T1000 (cell line): ENCODE data around the gene KASH5.

Experiments used
- DNase-seq: peaks from one replicate; lab custom pipeline; 2025; ENCODE audit warnings: mixed read lengths; lab: John Stamatoyannopoulos, UW

Gene KASH5, protein sequence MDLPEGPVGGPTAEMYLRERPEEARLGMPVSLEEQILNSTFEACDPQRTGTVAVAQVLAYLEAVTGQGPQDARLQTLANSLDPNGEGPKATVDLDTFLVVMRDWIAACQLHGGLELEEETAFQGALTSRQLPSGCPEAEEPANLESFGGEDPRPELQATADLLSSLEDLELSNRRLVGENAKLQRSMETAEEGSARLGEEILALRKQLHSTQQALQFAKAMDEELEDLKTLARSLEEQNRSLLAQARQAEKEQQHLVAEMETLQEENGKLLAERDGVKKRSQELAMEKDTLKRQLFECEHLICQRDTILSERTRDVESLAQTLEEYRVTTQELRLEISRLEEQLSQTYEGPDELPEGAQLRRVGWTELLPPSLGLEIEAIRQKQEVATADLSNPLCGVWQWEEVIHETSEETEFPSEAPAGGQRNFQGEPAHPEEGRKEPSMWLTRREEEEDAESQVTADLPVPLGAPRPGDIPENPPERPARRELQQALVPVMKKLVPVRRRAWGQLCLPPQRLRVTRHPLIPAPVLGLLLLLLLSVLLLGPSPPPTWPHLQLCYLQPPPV

DNA sequence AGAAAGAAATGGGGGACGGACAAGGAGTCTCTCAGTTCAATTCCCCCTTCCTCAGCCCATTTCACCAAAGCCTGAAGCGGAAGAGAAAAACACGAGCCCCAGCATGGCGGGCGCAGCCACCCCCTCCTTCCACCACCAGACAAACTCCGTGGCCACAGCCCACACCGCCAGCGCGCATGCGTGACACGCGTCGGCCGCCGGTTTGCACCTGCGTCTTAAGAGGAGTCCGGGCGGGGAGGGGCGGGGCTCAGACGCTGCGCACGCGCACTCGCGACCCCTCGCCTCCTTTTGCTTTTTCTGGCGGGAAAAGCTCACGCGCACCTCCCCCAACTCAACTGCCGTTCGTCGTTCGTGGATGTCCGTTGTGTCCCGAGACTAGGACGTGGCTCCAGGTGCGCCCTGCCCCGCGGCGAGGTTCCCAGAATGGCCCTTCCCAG, at the start of gene KASH5:
TSS of gene KASH5 (plus strand) at position 314 of the 437 bp plus-strand sequence. CDS start 2,635 bp downstream, outside the sequence.
- peak; percentile 68 for DNase-seq

DNA sequence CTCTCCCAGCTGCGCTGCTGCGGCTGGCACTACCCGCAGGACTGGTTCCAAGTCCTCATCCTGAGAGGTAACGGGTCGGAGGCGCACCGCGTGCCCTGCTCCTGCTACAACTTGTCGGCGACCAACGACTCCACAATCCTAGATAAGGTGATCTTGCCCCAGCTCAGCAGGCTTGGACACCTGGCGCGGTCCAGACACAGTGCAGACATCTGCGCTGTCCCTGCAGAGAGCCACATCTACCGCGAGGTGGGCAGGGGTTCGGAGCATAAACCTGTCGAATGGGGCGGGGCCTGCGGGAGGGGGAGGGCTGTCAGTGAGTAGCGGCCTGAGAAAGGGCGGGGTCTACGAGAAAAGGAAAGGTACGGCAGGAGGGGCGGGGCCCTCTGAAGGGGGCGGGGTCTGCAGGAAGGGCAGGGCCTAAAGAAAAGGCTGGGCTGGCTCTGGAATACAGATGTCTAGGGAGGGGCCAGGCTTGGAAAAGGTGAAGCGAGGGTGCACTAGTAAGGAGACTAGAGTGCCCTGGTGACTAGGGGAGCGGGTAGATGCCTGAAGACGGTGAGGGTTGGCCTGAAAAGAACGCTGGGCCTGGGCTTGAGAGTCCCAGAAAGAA, 49.3 kb upstream of the KASH5 start:
- DNase-seq, result no peak

DNA sequence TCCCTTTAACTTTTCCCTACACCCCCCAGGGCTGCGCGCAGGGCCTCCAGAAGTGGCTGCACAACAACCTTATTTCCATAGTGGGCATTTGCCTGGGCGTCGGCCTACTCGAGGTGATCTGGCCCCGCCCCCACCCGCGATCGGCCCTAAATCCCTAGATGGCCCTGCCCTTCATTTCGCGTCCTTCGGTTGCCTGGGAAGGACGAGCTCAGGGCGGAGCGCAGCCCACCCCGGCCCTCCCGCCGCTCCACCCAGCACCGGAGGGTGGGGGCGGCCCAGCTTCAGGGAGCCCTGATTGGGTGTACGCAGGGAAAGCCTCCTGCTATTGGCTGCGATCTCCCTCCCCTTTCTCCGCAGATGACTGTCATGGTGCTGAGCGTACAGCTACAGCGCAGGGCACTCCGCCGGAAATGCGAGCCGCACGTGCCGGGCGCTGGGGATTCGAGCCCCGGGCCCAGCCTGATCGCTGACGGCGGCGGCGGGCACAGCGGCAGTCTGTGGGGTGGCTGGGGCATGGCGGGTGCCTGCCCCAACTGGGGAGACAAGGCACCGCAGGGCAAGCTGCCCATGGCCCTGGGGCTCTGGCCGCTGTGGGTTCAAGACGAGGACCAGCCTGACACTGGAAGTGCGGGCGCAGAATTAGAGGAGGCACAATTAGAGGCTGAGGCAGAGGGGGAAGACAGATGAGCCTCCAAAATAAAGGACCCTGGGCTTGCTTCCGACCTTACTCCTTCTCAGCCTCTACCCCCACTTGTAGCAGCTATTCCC, 48.6 kb upstream of the KASH5 start:
- peak; percentile 66 for DNase-seq

DNA sequence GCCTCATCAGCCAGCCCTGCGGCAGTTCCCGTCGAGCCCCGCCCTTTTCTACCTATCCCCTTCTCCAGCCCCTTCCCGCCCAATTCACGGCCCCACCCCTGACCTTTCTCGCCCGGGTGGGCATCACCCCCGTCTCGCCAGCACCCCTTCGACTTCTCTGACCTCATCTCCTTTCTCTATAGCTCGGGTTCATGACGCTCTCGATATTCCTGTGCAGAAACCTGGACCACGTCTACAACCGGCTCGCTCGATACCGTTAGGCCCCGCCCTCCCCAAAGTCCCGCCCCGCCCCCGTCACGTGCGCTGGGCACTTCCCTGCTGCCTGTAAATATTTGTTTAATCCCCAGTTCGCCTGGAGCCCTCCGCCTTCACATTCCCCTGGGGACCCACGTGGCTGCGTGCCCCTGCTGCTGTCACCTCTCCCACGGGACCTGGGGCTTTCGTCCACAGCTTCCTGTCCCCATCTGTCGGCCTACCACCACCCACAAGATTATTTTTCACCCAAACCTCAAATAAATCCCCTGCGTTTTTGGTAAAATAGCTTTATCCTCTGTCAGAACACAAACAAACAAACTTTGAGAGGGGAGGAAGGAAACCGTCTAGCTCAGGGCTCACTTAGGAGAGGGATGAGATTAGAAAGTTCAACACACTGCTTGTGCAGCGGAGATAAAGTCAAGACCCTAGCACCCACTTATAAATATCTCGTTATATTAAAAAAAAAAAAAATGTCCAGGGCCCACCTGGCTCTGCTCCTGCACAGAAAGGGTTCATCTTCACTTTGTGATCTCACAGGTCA, 47.8 kb upstream of the KASH5 start:
- peak; percentile 46 for DNase-seq

DNA sequence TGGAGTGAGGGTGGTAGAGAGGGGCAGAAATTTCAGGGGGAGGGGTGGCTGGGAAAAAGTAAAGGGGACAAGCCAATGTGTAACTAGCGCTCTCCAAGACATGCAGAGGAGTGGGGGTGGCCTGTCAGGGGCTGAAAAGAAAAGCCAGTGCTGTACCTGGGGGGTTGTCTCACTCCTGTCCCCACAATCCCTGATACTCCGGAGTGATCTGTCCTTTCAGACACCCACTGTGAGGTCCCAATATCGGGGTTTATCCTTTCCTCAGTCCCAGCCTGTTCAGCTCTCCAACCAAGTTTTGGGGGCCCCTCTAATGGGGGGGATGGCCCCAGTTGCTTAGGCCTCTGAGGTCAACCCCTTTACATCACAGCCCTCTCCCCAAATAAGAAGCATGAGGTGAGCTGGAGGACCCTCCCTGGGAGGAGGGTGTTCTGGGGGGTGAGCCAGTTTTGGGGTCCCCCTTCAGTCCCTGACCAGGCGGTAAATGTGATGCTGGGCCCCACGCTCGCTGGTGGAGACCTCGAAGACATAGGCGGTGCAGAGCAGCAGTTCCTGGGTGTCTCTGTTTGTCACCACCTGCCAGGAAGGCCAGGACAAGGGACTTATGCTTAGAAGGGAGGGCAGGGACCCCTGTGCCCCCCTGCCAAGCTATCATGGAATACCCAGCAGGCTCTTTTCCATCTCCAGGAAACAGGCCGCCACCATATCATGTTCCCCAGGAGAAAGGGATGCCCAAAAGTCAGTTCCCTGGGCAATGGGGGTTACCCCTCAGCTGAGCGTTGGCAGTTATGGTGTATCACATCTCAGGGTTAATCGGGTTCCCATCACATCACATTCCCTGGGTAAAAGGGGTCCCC, 47.0 kb upstream of the KASH5 start:
- no peak for DNase-seq

DNA sequence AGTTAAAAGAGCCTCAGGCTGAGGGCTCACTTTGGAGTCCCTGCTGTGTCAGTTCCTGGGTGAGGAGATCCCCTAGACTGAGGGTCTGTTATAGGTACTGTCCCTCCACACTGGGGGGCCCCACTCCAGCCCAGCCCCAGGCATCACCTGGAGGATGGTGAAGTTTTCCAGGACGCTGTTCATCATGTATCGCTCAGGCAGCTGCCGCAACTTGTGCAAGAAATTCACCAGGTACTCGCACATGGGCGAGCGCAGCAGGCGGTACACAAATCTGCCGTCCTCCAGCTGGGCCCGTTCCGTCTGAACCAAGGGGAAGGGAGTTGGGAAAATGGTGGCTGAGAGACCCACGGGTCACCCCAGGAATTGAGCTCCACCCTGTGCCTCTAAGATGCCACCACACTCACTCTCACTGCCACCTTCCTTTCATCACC, 45.7 kb upstream of the KASH5 start:
- no peak for DNase-seq

DNA sequence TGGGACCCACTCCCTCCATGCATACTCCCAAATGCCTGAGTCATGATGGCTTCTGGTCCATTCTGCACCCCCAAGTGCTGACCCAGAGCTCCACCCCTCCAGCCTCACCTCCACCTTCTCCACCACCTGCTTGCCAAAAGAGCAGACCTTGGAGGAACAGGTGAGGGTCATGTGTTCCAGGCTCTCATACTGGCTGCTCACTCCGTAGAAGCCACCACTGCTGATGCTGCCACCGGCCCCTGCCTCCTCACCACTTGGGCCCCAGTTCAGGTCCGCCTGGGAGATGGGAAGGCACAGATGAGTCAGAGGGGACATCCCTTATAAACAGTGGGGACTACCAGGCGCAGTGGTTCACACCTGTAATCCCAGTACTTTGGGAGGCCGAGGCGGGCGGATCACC, 44.9 kb upstream of the KASH5 start:
- DNase-seq, result no peak

DNA sequence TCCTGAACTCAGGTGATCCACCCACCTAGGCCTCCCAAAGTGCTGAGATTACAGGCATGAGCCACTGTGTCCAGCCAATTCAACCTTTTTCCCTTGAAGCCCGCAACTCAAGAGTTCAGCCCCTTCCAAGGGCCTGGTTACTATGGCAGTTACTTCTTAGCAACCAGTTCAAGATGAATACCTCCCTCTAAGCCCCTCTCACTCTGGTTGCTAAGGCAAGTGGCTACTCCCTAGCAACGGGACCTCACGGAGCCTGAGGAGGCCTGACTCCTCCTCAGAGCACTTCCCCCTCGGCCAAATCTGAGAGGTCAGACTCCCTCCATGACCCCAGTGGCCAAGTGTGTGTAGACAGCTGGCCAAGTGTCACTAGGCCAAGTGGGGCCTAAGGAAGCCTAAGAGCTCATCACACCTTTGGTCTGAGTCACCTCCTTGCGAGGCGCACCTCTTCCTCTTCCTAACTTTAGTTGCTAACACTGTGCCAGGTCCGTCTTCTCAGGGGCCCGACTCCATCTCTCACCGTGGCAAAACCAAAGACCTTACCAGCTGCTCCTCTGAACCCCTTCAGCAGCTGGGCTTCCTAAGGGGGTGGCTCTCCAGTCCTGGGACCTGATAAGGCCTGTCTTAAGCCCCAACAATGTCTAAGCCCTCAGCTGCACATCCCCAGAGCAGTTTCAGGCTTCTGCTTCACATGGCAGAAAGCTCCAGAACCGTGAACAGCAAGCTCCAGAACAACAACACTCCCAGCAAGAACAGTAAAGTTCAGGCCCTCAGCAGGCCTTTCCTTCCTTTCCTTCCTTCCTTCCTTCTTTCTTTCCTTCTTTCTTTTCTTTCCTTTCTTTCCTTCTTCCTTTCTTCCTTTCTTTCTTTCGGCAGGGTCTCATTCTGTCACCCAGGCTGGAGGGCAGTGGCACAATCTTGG, 43.3 kb upstream of the KASH5 start:
- DNase-seq, result no peak

DNA sequence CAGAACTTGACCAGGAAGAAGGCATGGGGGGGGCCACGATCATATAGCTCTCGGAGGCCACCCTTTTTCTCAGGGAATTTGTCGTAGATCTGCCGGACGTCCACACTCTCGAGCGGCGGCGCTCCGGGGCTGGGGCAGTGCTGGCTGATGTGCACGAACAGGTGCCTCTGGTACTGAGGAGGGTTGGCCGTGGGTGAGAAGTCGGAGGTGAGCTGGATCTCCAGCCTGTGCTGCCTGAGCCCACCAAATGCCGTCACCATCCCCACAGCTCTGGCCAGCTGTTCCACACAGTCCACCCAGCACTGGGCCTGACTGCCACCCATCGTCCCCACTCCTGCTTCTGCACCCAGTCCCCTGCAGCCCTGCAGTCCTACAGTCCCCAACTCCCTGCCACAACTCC, 40.9 kb upstream of the KASH5 start:
- no peak for DNase-seq

DNA sequence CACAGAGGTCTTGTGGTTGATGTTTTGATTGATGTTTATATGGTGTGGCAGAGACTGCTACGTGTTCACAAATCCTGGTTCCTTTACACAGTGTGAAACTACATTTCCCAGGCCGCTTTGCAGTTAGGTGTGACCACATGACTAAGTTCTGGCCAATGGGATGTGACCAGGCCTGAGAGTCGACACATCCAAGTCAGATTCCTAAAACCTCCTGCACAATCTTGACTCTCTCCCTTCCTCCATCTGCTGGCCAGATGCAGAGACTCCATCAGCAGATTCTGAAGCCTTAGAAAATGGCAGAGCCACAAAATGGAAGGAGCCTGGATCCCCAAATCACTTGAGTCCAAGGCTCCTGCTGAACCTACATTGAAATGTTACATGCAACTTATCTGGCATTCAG, 40.2 kb upstream of the KASH5 start:
- DNase-seq, result no peak

DNA sequence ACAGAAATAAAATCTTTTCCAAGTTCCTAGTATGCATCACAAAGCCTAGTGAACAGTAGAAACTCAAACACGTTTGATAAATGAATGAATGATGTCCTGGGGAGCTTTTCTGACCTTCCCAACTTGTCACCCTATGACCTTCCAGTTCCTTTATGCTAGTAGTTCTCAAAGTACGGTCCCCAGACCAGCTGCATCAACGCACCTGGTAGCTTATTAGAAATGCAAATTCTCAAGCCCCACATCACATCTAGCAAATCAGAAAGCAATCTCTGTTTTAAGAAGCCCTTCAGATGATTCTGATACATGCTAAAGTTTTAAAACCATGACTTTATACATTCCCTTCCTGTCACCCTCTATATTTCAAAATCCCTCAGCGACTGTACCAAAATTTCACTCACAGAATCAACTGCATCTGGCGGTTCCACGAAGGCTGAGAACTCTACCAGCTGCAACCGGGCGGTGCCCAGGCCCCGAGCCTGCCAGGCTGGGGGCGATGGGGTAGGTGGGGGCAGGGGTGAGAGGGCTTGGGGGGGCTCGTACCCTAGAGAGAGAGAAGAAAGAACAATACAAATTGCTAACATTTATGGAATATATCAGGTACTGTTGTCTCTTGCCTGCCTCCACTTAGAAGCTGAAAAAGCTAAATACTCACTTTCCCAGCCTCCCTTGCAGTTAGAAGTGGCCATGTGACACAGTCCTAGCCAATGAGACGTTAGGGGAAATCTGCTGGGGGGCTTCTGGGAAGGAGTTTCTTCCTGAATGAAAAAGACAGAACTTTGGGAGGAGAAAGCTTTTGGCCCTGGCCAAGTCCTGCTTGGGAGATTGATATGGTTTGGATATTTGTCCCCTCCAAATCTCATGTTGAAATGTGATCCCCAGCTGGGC, 39.5 kb upstream of the KASH5 start:
- DNase-seq, result no peak

DNA sequence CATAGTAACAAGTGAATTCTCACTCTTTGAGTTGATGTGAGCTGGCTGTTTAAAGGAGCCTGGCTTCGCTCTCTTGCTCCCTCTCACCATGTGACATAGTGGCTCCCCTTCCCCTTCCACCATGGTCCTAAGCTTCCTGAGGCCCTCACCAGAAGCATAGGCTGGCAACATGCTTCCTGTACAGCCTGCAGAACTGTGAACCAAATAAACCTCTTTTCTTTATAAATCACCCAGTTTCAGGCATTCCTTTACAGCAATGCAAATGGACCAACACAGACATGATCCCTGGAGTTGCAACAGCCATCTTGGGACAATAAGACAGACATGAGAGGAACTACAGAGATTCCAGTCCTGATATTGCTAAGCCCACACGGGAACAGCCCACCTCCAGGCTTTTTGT, 38.5 kb upstream of the KASH5 start:
- no peak for DNase-seq

DNA sequence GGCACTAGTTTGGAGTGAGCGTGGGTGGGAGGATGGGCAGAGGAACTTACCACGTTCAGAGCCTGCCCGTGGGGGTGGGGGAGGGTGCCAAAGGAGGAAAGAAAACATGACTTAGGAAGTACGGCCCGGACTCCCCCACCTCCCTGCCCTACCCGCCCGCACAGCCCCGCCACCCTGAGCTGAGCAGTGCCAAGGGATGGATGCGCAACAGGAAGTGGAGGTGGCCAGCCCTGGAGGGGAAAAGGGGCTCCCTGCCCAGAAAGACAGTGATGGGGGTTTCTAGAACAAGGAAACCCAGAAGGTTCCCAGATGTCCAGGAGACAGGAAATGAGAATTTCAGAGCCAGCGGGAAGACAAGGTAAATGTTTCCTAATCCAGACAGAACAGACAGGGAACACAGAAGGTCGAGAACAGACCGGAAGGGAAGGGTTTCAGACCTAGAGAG, 32.1 kb upstream of the KASH5 start:
- DNase-seq, result no peak

DNA sequence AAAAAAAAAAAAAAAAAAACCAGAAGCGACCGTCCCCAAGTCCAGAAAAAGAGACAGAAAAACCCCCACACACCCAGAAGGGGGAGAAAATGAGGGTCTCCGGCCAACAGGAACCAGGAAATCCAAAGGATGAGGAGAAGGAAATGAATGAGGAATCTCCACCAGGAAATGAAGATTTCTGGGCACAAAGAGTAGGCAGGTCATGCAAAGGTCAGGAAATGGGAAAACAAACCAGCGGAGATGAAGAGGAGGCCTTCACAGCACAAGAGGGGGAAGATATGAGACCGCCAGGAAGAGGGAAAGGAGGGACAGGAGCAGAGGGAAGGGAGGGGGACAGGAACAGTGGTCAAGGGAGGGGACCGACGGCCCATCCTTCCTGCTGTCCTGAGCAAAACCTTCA, 31.7 kb upstream of the KASH5 start:
- DNase-seq, result no peak

DNA sequence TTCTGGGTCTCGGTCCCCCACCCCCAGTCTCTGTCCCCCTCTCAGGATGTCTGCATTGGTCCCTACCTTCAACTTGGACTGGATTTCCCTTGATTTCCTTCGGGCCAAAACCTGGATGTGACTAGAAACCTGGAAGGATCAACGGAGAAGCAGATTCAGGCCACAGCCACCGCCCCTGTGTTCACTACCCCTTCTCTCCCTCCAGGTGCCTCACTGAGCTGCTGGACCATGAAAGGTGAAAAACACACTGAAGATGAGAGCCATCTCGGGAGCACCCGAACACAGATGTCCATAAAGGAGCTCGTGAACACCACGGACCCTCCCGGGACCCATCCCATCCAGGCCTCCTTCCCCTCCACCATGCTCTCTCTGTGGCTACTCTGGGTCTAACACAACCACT, 30.9 kb upstream of the KASH5 start:
- no peak for DNase-seq

DNA sequence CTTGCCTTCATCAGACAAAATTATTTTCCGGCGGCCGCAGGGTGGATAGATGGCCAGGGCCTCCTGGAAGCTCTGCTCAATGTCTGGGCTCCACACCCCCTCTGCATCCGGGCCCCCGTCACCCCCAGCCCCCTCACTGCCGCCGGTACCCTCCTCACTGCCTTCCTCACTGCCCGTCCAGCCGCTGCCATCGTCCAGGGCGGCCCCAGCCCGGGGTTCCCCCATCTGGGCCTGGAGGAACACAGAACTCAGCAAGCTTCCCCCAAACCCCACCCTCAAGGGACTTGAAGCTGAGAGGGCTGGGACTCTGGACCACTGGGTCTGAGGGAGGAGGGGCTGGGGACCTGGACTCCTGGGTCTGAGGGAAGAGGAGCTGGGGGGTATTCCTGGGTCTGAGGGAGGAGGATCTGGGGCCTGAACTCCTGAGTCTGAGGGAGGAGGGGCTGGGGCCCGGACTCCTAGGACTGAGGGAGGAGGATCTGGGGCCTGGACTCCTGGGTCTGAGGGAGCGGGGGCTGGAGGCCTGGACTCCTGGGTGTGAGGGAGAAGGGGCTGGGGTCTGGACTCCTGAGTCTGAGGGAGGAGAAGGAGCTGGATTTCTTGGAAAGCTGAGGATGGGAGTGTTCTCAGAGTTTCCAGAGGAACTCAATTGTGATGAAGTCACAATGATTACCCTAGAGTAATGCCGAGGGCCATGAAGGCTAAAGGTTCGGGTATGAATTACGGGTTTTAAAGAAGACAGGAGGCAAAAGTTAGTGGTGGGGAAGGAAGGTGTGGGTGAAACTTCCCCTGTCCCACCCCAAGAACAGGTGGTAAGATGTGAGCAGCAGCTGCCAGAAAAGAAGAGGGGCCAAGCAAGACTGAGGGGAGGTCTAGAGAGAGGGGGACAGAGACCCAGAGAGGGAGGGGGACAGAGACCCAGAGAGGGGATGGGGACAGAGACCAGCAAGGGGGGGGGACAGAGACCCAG, 27.9 kb upstream of the KASH5 start:
- DNase-seq, result no peak

DNA sequence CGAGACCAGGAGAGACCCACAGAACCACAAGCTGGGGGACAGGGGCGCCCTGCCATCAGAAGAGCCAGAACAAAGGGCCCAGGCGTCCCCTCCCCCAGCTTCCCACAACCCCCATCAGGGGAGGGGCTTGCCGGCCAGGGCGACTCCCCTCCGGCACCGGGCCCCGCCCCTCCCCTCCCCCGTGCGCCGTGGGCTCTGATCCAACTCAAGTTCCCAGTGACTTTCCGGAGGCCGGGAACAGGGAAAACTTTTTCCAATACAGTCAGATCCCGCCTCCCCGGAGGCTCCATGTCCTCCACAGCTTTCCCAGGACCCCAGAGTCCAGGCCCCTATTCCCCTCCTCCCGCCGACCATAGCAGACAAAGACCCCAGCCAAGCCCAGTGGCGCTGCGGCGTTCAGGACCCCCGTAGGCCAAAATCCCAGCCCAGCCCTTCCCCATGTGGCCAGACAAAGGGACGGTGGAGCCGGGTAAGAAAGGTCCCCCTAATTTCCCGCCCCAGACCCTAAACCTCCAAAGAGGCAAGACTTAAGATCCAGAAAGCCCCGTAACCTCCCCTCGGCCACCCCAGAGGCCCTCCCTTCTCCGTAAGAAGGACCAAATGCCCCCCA, 26.5 kb upstream of the KASH5 start:
- peak; percentile 38 for DNase-seq
